GM21526 (cell line): ENCODE results near the gene UNC119B.

Experiments
- ATAC-seq: cut with Tn5 transposase; IDR thresholded peaks from one replicate; pipeline ENCODE4 v1.9.1; 2021; ENCODE audit warnings: moderate library complexity; ENCODE audit not compliant: unreplicated experiment, low FRiP score

UNC119B gene

DNA sequence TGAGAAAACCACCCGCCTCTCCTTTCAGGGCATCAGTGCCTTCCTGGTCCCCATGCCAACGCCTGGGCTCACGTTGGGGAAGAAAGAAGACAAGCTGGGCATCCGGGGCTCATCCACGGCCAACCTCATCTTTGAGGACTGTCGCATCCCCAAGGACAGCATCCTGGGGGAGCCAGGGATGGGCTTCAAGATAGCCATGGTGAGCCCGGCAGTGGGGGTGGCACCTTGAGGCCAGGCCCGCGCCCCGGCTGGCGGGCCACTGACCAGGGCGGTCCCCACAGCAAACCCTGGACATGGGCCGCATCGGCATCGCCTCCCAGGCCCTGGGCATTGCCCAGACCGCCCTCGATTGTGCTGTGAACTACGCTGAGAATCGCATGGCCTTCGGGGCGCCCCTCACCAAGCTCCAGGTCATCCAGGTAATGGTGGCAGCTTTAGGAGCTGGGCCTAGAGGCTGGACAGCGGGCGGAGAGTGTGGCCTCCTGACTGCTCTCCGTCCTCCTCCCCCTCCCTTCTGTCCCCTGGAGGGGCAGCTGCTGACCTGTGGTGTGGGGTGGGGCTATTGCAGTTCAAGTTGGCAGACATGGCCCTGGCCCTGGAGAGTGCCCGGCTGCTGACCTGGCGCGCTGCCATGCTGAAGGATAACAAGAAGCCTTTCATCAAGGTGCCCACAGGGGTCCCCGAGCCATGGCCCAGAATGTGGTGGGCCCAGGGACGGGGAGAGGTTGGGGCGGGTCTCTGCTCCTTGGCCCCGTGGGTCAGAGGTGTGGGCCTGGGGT, 28.2 kb downstream of the UNC119B start:
- ATAC-seq, result no peak

DNA sequence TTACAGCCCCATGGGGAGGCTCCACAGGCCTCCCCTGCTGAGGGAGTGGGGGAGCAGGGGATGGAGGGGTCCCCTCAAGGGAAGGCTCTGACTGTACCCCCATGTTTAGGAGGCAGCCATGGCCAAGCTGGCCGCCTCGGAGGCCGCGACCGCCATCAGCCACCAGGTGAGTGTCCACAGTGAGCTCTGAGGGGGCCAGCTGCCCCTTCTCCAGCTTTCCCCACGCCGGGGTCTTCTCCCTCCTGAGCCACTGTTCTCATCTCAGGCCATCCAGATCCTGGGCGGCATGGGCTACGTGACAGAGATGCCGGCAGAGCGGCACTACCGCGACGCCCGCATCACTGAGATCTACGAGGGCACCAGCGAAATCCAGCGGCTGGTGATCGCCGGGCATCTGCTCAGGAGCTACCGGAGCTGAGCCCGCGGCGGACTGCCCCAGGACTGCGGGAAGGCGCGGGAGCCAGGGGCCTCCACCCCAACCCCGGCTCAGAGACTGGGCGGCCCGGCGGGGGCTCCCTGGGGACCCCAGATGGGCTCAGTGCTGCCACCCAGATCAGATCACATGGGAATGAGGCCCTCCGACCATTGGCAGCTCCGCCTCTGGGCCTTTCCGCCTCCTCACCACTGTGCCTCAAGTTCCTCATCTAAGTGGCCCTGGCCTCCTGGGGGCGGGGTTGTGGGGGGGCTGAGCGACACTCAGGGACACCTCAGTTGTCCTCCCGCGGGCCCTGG, 28.9 kb downstream of the UNC119B start:
- no peak for ATAC-seq

DNA sequence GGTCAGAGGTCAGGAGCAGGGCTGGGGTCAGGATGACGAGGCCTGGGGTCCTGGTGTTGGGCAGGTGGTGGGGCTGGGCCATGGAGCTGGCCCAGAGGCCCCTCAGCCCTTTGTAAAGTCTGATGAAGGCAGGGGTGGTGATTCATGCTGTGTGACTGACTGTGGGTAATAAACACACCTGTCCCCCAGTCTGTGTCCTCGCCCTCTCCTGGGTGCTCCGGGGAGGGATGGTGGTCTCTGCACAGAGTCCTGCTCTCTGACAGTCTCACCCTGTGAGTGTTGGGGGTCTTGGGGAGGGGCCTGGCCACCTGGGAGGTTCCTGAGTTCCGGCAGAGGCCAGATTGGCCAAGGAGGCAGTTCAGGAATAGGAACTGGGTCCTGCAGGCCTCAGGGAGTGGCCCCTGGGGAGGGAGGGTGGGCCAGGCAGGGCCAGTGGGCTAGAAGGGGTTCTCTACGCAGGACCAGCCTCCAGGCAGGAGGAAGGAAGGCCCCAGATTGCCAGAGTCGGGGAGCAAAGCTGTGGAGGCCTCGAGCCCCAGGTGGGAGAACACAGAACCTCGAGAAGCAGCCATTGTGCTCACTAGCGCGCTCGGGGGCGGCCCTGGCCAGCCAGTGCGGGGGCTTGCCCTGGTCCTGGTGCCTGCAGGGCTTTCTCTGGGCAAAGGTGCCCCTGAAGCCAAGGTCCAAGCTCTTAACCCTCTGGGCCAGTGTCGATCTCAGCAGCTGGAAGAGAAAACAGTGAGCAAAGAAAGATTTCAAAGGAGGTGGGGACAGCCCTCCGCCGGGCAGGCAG, 29.8 kb downstream of the UNC119B start:
- ATAC-seq, result no peak

DNA sequence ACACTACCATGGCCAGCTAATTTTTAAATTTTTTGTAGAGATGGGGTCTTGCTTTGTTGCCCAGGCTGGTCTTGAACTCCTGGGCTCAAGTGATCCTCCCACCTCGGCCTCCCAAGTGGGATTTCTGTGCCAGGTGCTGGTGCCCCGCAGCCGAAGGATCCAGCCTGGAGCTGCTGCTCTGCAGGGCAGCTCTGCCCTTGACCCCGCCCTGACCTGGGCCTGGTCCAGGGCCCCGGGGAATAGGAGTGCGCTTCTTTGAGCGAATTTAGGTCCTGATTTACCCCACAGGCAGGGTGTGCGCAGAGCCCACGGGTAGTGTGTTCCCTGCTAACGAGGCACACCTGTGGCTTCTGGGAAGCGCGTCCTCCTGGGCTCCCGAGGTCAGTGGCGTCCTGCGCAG, 30.6 kb downstream of the UNC119B start:
- ATAC-seq, result no peak

DNA sequence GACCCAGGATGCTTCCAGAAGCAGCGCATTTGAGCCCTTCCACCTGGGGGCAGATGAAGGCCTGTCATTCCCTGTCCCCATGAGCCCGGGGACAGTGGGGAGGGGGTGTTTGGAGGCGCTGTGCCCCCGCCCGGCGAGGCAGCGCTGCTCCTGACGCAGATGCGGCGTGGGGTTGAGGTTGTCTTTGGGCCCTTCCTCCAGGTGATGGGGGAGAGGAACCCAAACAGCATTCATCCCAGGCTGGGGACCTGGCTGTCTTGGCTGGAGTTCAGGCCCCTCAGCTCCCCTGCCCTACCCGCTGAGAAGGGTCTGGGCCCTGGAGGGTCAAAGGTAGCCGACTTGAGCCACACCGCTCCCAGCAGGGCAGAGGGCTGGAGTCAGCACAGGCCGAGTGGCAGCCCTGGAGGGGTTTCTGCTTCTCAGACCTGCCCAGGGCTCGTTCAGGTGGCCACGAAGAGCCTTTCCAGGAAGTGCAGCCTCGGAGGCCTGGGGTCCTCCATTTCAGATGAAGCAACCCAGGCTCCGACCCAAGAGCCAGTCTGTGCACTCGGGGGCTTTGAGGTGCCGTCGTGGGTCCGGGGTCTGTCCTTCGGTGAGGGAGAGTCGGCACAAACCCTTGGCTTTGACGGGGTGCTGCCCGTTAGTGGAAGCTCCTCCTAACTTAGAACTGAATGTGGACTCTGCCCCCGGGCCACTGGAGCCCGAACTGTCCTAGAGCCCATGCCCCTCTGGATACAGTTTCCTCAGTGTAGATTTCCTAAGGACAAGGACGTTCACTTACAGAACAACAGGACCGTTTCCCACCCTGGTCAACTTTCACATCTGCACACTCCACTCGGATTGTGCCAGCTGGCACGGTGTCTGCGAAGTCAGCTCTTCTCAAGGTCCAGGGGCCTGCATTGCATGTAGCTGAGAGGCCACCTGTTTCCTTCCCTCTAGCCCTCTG, 31.5 kb downstream of the UNC119B start:
- no peak for ATAC-seq

DNA sequence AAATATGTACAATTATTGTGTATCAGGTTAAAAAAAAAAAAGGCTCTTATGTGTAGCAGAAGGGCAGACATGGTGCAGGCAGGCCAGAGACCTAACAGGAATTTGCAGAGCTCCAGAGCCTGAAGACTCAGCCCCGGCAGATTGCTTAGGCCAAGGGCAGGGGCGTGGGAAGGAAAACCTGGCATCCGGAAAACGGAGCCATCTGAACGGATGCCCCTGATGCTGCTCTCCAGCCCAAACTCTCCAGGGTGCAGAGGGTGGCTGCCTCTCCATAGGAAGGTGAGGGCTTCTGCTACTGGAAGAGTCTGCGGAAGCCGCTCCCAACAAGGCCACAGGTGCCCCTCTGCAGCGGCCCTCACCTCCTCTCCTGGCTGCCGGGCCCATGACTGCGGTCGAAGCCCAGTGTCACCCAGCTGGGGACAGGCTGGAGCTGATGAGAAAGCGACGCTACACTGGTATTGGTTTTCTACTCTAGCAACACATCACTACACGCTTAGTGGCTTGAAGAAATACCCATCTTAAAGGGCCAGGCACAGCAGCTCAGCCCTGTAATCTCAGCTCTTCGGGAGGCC, 34.8 kb downstream of the UNC119B start:
- no peak for ATAC-seq

DNA sequence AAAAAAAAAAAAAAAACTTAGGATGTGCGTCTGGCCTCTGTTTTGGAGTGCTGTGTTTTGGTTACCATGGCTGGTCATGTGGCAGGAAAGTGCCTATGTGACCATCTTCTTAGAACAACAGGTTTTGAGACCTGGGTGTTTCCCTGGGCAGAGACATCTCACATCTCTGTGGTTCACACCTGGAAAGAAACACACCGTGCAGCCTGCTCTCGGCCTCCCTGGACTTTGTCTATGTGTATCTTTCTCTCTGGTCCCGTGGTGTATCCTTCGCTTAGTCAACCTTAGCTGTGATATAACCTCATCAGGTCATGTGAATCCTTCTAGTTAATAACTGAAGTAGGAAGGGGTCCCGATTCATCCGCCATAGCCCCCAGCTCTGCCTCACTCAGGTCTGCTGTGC, 38.0 kb downstream of the UNC119B start:
- ATAC-seq, result no peak

DNA sequence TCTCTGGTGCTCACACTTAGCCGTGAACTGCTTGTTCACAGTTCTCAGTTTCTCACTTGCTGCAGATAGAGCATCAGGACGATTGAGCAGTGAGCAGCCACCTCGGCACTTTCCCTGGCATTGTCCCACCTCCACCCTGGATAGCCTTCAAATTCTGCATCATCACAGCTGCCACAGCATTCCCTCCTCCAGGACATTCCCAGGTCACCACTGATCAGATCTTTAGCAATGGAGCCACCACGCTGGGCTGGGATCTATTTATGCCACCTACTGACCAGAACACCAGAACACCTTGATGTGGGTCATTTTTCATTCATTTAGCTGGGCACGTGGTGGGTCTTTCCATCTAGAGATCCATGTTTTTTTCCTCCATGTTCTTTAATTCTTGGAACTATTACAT, 39.0 kb downstream of the UNC119B start:
- no peak for ATAC-seq

DNA sequence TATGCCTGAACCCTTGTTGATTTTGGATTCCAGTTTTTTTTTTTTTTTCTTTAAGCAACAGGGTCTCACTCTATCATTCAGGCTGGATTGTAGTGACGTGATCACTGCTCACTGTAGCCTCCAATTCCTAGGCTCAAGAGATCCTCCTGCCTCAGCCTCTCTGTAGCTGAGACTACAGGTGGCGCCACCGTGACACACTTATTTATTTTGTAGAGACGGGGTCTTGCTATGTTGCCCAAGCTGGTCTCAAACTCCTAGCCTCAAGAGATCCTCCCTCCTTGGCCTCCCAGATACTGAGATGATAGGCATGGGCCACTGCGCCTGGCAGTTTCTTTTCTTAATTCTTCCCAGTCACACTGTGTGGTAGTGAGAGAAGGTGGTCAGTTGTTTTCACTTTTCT, 40.5 kb downstream of the UNC119B start:
- ATAC-seq, result no peak

DNA sequence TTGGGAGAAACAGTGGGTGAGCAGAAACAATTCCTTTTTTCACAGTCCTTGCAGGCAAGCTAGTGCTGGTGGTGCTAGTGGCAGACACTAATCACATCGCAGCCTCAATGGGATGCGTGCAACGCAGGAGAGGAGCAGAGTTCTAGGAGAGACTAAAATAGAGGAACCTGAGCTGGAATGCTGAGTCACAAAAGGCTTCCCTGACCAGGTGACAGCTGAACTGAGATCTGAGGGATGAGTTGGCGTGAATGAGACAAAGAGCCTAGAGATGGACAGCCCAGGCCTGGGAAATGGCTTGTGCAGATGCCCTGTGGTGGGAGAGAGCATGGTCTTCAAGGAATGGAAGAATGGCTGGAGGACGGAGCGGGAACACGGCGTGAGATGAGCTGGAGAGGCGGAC, 41.1 kb downstream of the UNC119B start:
- ATAC-seq, result no peak

DNA sequence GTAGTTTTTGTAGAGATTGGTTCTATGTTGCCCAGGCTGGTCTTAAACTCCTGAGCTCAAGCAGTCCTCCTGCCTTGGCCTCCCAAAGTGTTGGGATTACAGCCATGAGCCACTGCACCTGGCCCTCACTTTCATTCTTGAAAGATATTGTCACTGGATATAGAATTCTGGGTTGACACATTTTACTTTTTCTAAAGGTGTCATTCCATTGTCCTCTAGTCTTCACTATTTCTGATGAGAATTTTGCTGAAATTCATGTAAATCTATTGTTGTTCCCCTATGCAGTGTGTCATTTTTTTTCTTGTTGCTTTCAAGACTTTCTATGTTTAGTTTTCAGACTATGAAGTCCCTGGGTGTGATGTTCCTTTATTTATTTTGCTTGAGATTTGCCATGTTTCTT, 44.5 kb downstream of the UNC119B start:
- ATAC-seq, result no peak

DNA sequence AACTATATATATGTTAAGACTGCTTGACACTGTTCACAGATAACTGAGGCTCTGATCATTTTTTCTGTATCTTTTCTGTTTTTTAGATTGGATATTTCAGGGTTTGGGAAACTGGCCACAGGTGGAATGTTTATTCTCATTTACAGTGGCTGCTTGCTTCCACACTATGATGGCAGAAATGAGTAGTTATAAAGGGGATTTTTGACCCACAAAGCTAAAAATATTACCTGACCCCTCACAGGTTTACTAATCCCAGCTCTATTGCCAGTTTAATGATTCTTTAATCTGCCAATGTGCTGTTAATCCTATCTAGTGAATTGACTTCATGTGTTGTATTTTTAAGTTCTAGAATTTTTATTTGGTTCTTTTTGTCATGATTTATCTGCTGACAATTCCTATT, 45.0 kb downstream of the UNC119B start:
- ATAC-seq, result no peak

DNA sequence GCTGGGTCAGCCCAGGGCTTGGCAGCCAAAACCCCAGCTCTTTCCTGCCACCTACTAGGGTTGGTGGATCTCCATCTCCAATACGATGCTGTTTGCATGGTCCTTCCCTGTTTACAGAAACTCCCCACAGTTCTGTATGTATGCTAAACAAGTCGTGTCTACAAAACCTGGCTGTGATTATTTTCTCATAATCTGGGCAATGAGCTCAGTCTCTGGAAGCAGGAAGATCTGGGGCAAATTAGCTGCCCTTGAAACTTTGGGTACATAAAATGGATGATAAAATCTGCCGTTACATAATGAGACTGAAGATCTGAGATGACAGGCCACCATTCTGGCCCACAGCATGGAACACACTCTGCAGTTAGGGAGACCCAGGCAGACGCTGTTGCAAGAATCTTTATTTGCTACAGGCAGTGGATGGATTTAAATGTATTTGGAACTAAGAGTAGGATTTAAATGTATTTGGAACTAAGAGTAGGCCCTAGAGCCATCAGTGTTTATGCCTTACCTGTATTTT, 47.0 kb downstream of the UNC119B start:
- no peak for ATAC-seq

DNA sequence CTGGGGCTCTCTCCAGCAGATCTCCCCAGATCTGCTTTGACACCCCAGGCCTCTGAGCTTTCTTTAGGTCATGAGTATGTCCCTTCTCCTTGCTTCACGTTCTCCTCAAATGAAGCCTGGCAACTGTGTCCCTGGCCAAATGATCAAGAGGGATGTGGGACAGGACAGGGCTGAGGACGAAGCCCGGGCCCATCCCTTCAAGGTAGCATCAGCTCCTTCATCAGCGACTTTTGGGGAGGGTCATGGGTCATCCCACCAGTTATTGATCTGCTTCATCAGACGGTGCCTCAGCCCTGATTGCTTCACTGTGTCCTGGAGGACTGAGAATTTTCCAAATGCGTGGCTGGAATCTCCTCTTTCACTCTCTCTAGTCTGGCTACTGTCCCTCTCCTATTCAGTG, 47.7 kb downstream of the UNC119B start:
- ATAC-seq, result no peak

DNA sequence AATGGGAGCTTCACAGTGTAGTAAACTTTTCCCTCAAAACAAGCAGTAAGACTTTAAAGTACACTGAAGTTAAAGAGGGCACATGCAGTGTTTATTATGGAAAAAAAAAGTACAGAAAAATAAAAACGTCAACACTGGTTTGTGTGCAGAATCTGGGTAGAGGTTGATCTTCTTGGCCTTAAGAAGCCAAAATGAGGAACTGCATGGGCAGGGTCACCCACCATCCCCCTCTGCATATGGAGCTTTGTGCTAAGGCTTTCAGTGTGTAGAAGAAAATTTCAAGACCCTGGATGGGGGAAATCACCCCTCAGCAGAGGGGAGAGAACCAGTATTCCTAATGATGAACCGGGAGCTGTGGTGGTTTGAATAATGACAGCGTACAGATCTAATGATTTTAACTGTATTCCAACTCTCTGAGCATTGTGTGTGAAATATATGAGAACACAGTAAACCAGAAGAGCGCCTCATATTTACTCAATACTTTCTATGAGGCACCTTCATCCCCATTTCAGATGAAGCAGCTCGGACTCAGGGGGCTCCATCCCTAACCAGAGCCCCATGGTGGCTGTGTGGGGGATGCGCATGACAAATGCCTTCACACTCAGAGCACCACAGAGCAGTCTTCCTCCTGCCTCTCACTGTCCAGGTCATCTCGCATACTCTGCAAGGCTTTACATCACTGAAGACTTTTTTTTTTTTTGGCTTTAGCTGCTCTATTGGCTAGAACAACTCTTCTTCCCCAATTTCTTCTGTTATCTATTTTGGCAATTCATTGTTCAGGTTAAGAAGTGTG, 48.7 kb downstream of the UNC119B start:
- ATAC-seq, result no peak

DNA sequence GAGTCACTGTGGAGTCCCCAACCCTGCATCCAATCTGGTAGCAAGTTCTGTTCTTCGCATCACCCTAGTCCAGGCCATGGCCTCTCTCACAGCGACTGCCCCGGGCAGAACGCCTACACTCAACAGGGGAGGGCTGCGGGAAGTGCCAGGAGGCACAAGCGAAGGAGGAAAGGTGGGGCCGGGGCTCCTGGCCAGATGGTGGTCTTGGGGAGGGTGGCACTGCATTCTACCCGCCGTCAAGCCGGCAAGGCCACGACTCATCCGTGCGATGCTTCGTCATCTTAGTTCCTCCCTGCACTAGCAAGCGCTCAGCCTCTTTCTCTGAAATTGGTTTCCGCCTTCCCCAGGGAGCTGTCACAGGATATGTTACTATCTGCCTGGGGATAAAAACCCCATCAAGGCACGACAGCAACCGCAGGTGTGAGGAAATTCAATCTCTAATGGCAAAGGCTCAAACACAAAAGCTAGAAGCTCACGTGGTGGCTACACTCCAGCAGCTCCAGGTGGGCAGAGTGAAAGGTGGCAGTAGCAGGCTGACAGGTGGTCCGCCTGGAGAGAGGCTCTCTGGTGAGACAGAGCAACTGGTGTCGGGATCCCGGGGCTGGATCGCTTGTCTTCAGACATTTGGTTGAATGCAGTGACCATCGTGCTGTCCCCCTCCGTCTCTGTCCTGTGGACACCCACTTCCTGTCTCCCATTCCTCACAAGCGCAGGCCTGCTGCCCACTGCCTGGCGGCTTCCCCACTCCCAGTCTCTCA, 49.5 kb downstream of the UNC119B start:
- ATAC-seq, result no peak

DNA sequence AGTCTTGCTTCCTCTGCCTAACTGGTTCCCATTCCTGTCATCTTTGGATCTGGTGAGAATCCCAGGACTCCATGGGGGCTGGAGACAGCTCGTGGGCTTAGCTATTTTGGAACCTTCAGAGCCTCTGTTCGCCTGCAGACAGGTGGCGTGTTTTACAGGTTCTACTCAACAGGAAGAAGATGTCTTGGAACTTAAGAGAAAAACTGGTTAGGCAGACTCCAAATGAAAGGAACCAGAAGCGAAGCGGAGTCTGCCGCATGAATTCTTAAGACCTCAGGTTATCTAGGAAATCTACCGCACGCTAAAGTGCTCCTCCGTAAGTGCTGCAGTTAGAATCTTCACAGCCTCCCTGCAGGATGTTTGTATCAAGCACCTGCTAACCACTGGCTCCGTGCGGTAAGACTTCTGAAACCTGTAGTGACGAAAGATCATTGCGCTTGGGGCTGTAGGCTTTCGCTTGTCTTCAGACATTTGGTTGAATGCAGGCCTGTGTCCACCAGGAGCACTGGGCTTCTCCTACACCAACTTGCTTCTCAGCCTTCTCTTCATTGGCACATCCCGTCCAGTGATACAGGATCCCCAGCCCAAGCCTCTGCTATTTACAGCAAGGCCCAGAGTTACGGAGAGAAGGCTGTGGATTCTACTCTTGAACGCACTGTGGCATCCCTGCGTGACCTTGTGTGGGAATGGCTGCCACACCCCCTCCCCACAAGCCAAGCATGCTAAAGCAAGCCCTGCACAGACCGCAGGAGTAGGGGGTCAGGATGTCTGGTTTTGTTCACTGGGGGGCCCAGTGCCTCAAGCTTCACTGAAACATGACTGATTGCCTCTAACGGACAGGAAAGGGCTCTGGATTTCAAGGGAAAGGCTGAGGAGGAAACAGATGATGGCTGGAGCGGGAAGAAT, 50.3 kb downstream of the UNC119B start:
- no peak for ATAC-seq
